Caco-2 (cell line): ENCODE measurements around the gene SLCO2A1. TPM values are rescaled to one million over a fixed set of nuclear protein-coding genes. Genes with fewer than 3 reads are reported as not detected.

Experiments used
- BruUV-seq: library from RNA; stranded (reverse); fragments of 400-500 nt; replicated peaks from 2 replicates; lab custom pipeline; 2021; lab: Mats Ljungman, UMichigan
- CTCF ChIA-PET: fragments of 300-600 bp; sonication (Branson Sonifier 250); formaldehyde crosslinking; loops from one replicate; lab custom pipeline; 2022; ENCODE audit warnings: antibody characterized with exemption; lab: Charles Lee
- POLR2A ChIA-PET: fragments of 300-600 bp; sonication (Branson Sonifier 250); formaldehyde crosslinking; loops from one replicate; lab custom pipeline; 2022; ENCODE audit warnings: antibody characterized with exemption; lab: Charles Lee
- DNase-seq, 2 experiments: peaks; one replicate each; pipeline versions ENCODE4 v3.0.0 to v3.0.0-alpha.2; 2020 to 2022
- H3K27me3 ChIP-seq: replicated peaks from 2 replicates; pipeline ENCODE4 v1.6.0; 2011; ENCODE audit warnings: low read length; ENCODE audit not compliant: control insufficient read depth, insufficient read depth
- H3K36me3 ChIP-seq: 2 replicates; pipeline ENCODE4 v1.5.1; 2011; ENCODE audit warnings: low read length; ENCODE audit not compliant: control insufficient read depth, insufficient read depth
- H3K4me1 ChIP-seq: fragments of 250-450 bp; sonication (Bioruptor Pico); 2 replicates; pipeline ENCODE4 v1.5.1; 2020; ENCODE audit warnings: mild to moderate bottlenecking
- H3K4me3 ChIP-seq: 2 replicates; pipeline ENCODE4 v1.5.1; 2011; ENCODE audit warnings: low read depth, mild to moderate bottlenecking, control low read depth, low read length
- H3K9me3 ChIP-seq: fragments of 250-450 bp; sonication (Bioruptor Pico); 2 replicates; pipeline ENCODE4 v1.5.1; 2020; ENCODE audit warnings: mild to moderate bottlenecking, moderate library complexity
- H3K27ac Mint-ChIP-seq: one replicate; pipeline ENCODE4 v1.8.0; 2022; ENCODE audit warnings: mixed read lengths; ENCODE audit not compliant: unreplicated experiment
- H3K27me3 Mint-ChIP-seq: one replicate; pipeline ENCODE4 v1.8.0; 2022; ENCODE audit warnings: mixed read lengths; ENCODE audit not compliant: insufficient read depth, unreplicated experiment
- H3K36me3 Mint-ChIP-seq: one replicate; pipeline ENCODE4 v1.8.0; 2022; ENCODE audit warnings: mild to moderate bottlenecking, mixed read lengths; ENCODE audit not compliant: insufficient read depth, unreplicated experiment
- H3K4me1 Mint-ChIP-seq: one replicate; pipeline ENCODE4 v1.8.0; 2022; ENCODE audit warnings: low read depth, mixed read lengths; ENCODE audit not compliant: unreplicated experiment
- H3K4me3 Mint-ChIP-seq: one replicate; pipeline ENCODE4 v1.8.0; 2022; ENCODE audit warnings: mild to moderate bottlenecking, moderate library complexity, mixed read lengths; ENCODE audit not compliant: unreplicated experiment
- H3K9me3 Mint-ChIP-seq: one replicate; pipeline ENCODE4 v1.8.0; 2022; ENCODE audit warnings: mixed read lengths; ENCODE audit not compliant: unreplicated experiment
- CTCF ChIP-seq, 2 experiments: fragments of 200-600 bp in 1 of 2; IDR thresholded peaks; 1 replicate in 1 of 2; 2 replicates in 1 of 2; pipeline versions ENCODE4 v1.5.1 to v1.8.0; 2011 to 2022; ENCODE audit warnings: antibody characterized with exemption in 1 of 2, control low read depth in 1 of 2, inconsistent platforms in 1 of 2, low read depth in 1 of 2, low read length in 1 of 2, mild to moderate bottlenecking in 1 of 2, moderate library complexity in 1 of 2; ENCODE audit not compliant: insufficient read depth in 1 of 2, severe bottlenecking in 1 of 2, unreplicated experiment in 1 of 2
- intact Hi-C: fragments of 100-400 bp; cut with micrococcal nuclease; formaldehyde crosslinking; loops from one replicate; pipeline ENCODE4 v1.10.0; 2022; ENCODE audit not compliant: unreplicated experiment
- total RNA-seq: library from RNA; stranded (reverse); gene quantifications from 2 replicates; pipeline ENCODE4 v1.2.3, GENCODE V29; 2022

SLCO2A1 gene
- total RNA-seq, 1 experiment from 2014 or later = 2.5 TPM

DNA sequence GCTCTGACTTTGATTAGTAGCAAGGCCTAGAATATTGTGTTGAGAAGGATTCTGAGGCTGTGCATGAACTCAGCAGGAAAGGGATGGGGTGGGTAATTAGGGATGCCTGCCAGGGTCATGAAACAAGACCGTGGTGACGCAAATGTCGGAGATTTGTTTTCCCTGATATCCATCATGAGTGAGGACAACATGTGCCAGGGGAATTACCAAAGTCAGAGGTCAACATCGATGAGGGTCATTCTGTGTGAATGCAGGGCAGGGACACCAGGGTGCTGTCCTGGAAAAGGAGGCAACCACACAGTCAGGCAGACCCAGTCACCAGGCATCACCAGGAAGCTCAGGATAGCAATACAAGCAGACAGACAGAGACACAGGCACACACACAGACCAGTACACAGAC lies 52.2 kb downstream of the SLCO2A1 start:
- no peak for TF ChIP-seq CTCF (IDR thresholded peaks at IDR 0.05; ENCODE audit: insufficient read depth in 1 of 2, low read depth in 1 of 2, low read length in 1 of 2, severe bottlenecking in 1 of 2, unreplicated experiment in 1 of 2)
- ChIA-PET CTCF (no interaction called here), POLR2A (no interaction called here)
- Histone ChIP-seq H3K4me1 (no peaks in the 10 kb centered on the region), H3K9me3 (no peaks in the 10 kb centered on the region), H3K36me3 (no peaks in the 10 kb centered on the region), H3K4me3 (no peak overlapping the region), H3K27me3 (no peaks in the 10 kb centered on the region)
- BruUV-seq = no TSS peak
- Mint-ChIP-seq H3K27ac (no peak overlapping the region), H3K36me3 (peaks cover 4% of the 10 kb centered on the region), H3K27me3 (no peaks in the 10 kb centered on the region), H3K9me3 (peaks cover under 1% of the 10 kb centered on the region), H3K4me1 (no peaks in the 10 kb centered on the region), H3K4me3 (no peak overlapping the region)
- intact Hi-C loops = no loop called here
- no peak for DNase-seq

DNA sequence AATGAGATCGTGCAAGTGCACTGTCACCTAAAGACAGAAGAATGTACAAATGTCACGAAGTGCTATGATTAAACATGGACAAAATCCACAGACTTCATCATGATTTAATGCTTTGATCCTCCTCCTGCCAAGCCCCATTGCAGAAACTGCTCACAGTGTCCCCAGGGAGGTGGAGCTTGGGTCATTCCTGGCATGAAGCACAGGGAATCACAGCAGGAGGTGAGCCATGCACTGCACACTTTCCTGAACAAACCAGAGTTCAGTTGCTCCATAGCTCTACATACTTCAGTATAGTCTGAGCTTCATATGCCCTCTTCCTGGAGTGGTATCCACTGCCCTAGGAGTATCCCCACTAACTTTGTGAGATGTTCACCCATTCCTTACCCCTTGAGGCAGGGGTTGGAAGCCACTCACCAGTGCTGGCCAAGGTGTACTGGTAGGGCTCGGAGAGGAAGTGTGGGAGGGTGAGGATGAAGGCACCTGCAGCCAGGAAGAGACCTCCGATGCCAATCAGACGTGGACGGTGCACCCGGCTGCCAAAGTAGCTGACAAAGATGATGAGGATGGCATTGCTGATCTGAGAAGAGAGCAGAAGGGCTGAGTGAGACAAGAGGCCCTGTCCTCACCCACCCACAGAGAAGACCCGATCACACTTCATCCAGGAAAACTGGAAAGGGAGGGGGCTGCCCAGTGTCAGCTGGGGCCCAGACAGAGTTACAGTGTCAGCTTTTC lies 56.3 kb downstream of the SLCO2A1 start:
- ChIA-PET CTCF (interaction anchor here (0.6 kb wide), 1 partner anchor 177 kb away, joined by 3 read pairs; no protein-coding TSS in a partner anchor), POLR2A (no interaction called here)
- BruUV-seq = no TSS peak

GRCh38 chr3:133972156-133972555 lies 57.6 kb downstream of the SLCO2A1 start:
- no peak for DNase-seq
- Mint-ChIP-seq H3K4me3 (no peak overlapping the region), H3K9me3 (peaks cover 9% of the 10 kb centered on the region), H3K4me1 (no peaks in the 10 kb centered on the region), H3K27me3 (no peaks in the 10 kb centered on the region), H3K36me3 (peaks cover 4% of the 10 kb centered on the region), H3K27ac (no peak overlapping the region)
- H3K9me3 ChIP-seq = no peaks in the 10 kb centered on the region
- H3K36me3 ChIP-seq = no peaks in the 10 kb centered on the region
- intact Hi-C loops = no loop called here
- H3K4me3 ChIP-seq = no peak overlapping the region
- ChIA-PET CTCF (no interaction called here), POLR2A (no interaction called here)
- no peaks in the 10 kb centered on the region for H3K4me1 ChIP-seq
- TF ChIP-seq CTCF (IDR thresholded peaks at IDR 0.05; ENCODE audit: insufficient read depth in 1 of 2, low read depth in 1 of 2, low read length in 1 of 2, severe bottlenecking in 1 of 2, unreplicated experiment in 1 of 2) = no peak
- no peaks in the 10 kb centered on the region for H3K27me3 ChIP-seq
- BruUV-seq = no TSS peak

More for the DNA sequence above, 56.3 kb downstream of the SLCO2A1 start:
- H3K4me1 Mint-ChIP-seq = no peaks in the 10 kb centered on the region
- H3K36me3 Mint-ChIP-seq = peaks cover 4% of the 10 kb centered on the region
- H3K4me3 Mint-ChIP-seq = no peak overlapping the region
- H3K27ac Mint-ChIP-seq = no peak overlapping the region
- Histone ChIP-seq H3K36me3 (no peaks in the 10 kb centered on the region), H3K4me3 (no peak overlapping the region), H3K4me1 (no peaks in the 10 kb centered on the region), H3K9me3 (no peaks in the 10 kb centered on the region), H3K27me3 (no peaks in the 10 kb centered on the region)
- DNase-seq = no peak
- no peak for TF ChIP-seq CTCF (IDR thresholded peaks at IDR 0.05; ENCODE audit: insufficient read depth in 1 of 2, low read depth in 1 of 2, low read length in 1 of 2, severe bottlenecking in 1 of 2, unreplicated experiment in 1 of 2)
- peaks cover 9% of the 10 kb centered on the region for H3K9me3 Mint-ChIP-seq
- H3K27me3 Mint-ChIP-seq = no peaks in the 10 kb centered on the region
- intact Hi-C loops = no loop called here
